Measurements from ENCODE around the gene PCK2. TPM values are rescaled to one million over a fixed set of nuclear protein-coding genes. Genes with fewer than 3 reads are reported as not detected.

The PCK2 gene
- total and polyA plus RNA-seq, 2 of the 13 experiments (the other 11 are each of a cell fraction or from before 2014, with no cell fraction given) = 129 to 272 TPM

GRCh38 chr14:24096545-24097181, 2.6 kb downstream of the PCK2 start (continued):
- TF ChIP-seq ZNF333 (CRISPR knock-in tag; IDR thresholded peaks at IDR 0.05; ENCODE audit: borderline replicate concordance) = peak; percentile 90; the same call in 1 of the 2 replicates
- no peak for TF ChIP-seq ZNF124 (CRISPR knock-in tag; IDR thresholded peaks at IDR 0.05)
- TF ChIP-seq SP2 (CRISPR knock-in tag; IDR thresholded peaks at IDR 0.05) = no peak
- no peak for TF ChIP-seq ARID2 (CRISPR knock-in tag; IDR thresholded peaks at IDR 0.05; ENCODE audit: borderline replicate concordance)
- no peak for TF ChIP-seq RARG (CRISPR knock-in tag; IDR thresholded peaks at IDR 0.05; ENCODE audit: low read depth)
- no peak for TF ChIP-seq MAF1 (CRISPR knock-in tag; IDR thresholded peaks at IDR 0.05; ENCODE audit: borderline replicate concordance)
- no peak for TF ChIP-seq AGO1 (IDR thresholded peaks at IDR 0.05; ENCODE audit: low read depth, low read length, poor library complexity, severe bottlenecking)
- no peak for TF ChIP-seq PRDM4 (CRISPR knock-in tag; IDR thresholded peaks at IDR 0.05; ENCODE audit: borderline replicate concordance)
- no peak for TF ChIP-seq ZNF570 (CRISPR knock-in tag; IDR thresholded peaks at IDR 0.05; ENCODE audit: borderline replicate concordance)
- TF ChIP-seq NRL (CRISPR knock-in tag; IDR thresholded peaks at IDR 0.05; ENCODE audit: borderline replicate concordance) = no peak
- no peak for TF ChIP-seq ZSCAN5A (CRISPR knock-in tag; IDR thresholded peaks at IDR 0.05; ENCODE audit: borderline replicate concordance)
- TF ChIP-seq BRD4 (CRISPR knock-in tag; IDR thresholded peaks at IDR 0.05) = 0 out of 2 replicates have a peak, but pooled peaks have one; percentile 62
- TF ChIP-seq ZSCAN29 (CRISPR knock-in tag; conservative IDR thresholded peaks at IDR 0.05) = no peak
- no peak for TF ChIP-seq TCF7L2 (IDR thresholded peaks at IDR 0.05; ENCODE audit: low read depth, low read length)
- no peak for TF ChIP-seq ZNF746 (CRISPR knock-in tag; IDR thresholded peaks at IDR 0.05)
- no peak for TF ChIP-seq PBX2 (CRISPR knock-in tag; IDR thresholded peaks at IDR 0.05)
- no peak for TF ChIP-seq DBP (CRISPR knock-in tag; IDR thresholded peaks at IDR 0.05; ENCODE audit: not compliant biosample characterization)
- TF ChIP-seq HES4 (CRISPR knock-in tag; IDR thresholded peaks at IDR 0.05; ENCODE audit: borderline replicate concordance) = no peak
- no peak for TF ChIP-seq ZNF251 (CRISPR knock-in tag; IDR thresholded peaks at IDR 0.05)
- TF ChIP-seq E2F2 (CRISPR knock-in tag; IDR thresholded peaks at IDR 0.05; ENCODE audit: borderline replicate concordance) = no peak
- no peak for TF ChIP-seq MTF1 (CRISPR knock-in tag; IDR thresholded peaks at IDR 0.05)
- no peak for TF ChIP-seq ONECUT2 (CRISPR knock-in tag; IDR thresholded peaks at IDR 0.05)
